BE2C (cell line): ENCODE measurements around the gene CASK.
A peak's percentile ranks its signal among the peaks of the same experiment; 100 is the strongest.

ENCODE experiments used
- DNase-seq: peaks from one replicate; pipeline ENCODE4 v3.0.0-alpha.2; 2020
- H3K27me3 ChIP-seq: fragments of 250-450 bp; sonication (Bioruptor Pico); 2 replicates; pipeline ENCODE4 v1.5.1; 2020; ENCODE audit warnings: mild to moderate bottlenecking
- H3K36me3 ChIP-seq: fragments of 250-450 bp; sonication (Bioruptor Pico); 2 replicates; pipeline ENCODE4 v1.5.1; 2020; ENCODE audit warnings: mild to moderate bottlenecking
- H3K4me1 ChIP-seq: fragments of 250-450 bp; sonication (Bioruptor Pico); 2 replicates; pipeline ENCODE4 v1.5.1; 2020
- H3K4me3 ChIP-seq: 2 replicates; pipeline ENCODE4 v1.5.1; 2011; ENCODE audit warnings: low read depth, low read length
- H3K9me3 ChIP-seq: fragments of 250-450 bp; sonication (Bioruptor Pico); 2 replicates; pipeline ENCODE4 v1.5.1; 2020
- TF ChIP-seq, protein P1 (sequence below): IDR thresholded peaks from 2 replicates; pipeline ENCODE4 v1.5.1; 2012; ENCODE audit warnings: mild to moderate bottlenecking, low read depth, low read length

CASK gene

DNA sequence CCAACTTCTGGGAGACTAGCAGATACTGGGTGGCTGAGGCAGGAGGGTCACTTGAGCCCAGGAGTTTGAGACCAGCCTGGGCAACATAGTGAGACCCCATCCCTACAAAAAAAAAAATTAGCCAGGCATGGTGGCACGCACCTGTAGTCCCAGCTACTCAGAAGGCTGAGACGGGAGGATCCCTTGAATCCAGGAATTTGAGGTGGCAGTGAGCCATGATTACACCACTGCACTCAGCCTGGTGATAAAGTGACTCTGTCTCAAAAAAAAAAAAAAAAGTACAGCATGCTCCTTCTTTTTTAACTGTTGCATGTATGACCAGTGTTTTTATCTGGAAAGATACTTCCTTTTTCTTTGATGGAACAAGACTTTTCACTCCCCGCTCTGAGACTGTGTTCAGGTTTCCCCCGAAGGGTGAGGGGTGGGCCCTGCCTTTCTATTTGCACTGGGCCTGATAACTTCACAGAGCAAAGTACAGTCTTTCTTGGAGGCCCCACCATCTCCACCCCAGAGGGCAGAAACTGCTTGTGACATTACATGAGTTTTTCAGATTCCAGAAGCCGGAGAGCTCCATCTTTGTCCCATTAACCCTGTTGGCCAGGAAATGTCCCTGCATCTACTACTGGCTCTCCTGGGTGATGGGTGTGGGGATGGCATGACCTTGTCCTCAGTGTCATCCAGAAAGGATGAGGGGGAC lies 441.1 kb downstream of the CASK start:
- no peak for DNase-seq
- no peaks in the 10 kb centered on the region for H3K27me3 ChIP-seq
- H3K9me3 ChIP-seq: no peaks in the 10 kb centered on the region
- TF ChIP-seq, protein P1, sequence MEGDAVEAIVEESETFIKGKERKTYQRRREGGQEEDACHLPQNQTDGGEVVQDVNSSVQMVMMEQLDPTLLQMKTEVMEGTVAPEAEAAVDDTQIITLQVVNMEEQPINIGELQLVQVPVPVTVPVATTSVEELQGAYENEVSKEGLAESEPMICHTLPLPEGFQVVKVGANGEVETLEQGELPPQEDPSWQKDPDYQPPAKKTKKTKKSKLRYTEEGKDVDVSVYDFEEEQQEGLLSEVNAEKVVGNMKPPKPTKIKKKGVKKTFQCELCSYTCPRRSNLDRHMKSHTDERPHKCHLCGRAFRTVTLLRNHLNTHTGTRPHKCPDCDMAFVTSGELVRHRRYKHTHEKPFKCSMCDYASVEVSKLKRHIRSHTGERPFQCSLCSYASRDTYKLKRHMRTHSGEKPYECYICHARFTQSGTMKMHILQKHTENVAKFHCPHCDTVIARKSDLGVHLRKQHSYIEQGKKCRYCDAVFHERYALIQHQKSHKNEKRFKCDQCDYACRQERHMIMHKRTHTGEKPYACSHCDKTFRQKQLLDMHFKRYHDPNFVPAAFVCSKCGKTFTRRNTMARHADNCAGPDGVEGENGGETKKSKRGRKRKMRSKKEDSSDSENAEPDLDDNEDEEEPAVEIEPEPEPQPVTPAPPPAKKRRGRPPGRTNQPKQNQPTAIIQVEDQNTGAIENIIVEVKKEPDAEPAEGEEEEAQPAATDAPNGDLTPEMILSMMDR: no peak
- H3K36me3 ChIP-seq: no peaks in the 10 kb centered on the region
- no peak overlapping the region for H3K4me3 ChIP-seq
- no peaks in the 10 kb centered on the region for H3K4me1 ChIP-seq

DNA sequence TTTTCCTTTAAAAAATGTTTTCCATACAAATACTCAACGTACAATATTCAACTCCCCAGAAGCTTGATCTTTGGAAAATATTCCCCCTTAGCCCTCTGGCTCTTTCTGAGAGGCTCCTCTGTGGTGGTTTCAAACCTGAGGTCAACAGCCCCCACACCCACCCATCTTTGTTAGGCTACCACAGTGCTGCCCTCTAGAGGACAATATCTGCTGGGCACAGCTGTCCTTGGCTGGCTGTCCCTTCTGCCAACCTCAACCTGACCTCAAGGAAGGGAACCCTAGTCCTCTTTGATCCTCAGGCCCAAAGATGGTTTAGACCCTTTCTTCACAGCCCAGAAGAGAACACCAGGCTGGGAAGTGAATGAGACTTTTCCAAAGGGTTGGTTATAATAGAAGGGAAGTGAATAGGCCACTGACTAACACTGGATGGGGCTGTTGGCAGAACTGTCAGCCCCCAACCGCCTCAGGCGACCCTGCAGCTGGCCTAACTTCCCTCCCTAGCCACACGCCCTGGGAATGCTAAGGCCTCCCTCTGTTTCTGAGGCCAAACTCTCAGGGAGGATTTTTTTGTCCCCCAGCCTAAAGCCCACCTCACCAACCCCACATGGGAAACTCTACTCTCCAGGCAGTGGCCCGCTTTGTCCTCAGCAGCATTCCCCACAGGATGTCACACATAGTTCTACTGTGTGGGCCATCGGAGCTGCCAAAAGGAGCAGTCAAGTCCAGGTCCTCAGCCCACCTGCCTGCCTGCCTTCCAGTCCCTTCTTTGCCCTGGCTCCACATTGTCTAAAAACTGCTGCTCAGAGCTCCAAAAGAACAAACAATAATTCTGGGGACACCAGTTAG lies 441.9 kb downstream of the CASK start:
- TF ChIP-seq, protein P1: peak; percentile 55
- Histone ChIP-seq H3K36me3 (no peaks in the 10 kb centered on the region), H3K4me1 (no peaks in the 10 kb centered on the region), H3K9me3 (no peaks in the 10 kb centered on the region), H3K4me3 (no peak overlapping the region), H3K27me3 (no peaks in the 10 kb centered on the region)
- peak; percentile 18 for DNase-seq

DNA sequence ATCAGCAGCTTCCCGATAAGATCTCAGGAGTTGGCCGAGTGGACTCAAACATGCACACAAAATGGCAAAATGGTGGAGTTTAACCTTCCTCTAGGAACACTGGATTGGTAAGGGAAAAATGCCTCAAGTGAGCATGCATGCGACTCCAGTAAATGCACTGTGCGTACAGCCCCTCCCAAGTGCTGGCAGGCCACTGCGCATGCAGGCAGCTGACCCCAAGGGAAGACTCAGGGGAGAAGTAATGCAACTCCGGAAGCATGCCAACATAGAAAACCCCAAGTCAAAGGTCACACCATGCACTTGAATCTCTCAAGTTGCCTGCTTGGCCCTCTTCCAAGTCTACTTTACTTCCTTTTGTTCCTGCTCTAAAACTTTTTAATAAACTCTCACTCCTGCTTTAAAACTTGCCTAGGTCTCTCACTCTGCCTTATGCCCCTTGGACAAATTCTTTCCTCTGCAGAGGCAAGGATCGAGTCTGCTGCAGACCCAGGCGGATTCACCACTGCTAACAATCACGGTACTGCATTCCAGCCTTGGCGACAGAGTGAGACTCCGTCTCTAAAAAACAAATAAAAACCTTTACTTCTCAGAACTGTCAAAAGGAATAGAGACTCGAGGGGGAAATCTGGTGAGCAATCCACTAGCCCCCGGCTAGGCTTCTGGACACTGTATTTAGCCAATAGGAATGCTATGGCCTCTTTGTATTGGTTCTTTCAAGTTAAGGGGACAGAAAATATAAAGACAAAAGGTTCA lies 442.7 kb downstream of the CASK start:
- Histone ChIP-seq H3K4me1 (no peaks in the 10 kb centered on the region), H3K9me3 (no peaks in the 10 kb centered on the region), H3K4me3 (no peak overlapping the region), H3K27me3 (no peaks in the 10 kb centered on the region), H3K36me3 (no peaks in the 10 kb centered on the region)
- TF ChIP-seq, protein P1: no peak
- DNase-seq: no peak

DNA sequence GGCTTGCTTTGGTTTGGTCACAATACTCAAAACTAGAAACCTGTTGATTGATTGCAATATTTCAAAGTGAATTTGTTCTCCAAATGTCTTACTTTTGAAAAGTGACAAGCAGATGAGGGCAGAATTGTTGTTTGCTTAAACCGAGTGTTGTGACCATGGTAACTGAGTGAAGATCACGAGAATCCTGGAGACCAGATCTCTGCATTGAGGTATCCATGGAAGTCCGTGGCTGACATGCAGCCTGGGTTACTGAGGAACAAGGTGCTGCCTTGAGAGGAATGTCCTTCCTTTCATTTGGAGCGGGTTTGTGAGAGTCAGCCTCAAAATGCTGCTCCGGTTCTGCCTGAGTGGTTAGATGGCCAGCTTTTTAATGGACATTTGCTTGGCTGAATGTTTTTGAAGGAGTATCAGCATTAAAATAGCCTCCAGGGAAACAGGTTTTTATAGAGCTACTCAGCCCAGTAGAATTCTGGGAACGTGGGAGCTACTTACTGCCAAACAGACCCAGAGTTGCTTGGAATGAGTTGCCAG lies 444.9 kb downstream of the CASK start:
- H3K36me3 ChIP-seq: no peaks in the 10 kb centered on the region
- no peaks in the 10 kb centered on the region for H3K9me3 ChIP-seq
- H3K4me3 ChIP-seq: no peak overlapping the region
- no peak for DNase-seq
- H3K4me1 ChIP-seq: no peaks in the 10 kb centered on the region
- no peaks in the 10 kb centered on the region for H3K27me3 ChIP-seq
- TF ChIP-seq, protein P1: no peak

DNA sequence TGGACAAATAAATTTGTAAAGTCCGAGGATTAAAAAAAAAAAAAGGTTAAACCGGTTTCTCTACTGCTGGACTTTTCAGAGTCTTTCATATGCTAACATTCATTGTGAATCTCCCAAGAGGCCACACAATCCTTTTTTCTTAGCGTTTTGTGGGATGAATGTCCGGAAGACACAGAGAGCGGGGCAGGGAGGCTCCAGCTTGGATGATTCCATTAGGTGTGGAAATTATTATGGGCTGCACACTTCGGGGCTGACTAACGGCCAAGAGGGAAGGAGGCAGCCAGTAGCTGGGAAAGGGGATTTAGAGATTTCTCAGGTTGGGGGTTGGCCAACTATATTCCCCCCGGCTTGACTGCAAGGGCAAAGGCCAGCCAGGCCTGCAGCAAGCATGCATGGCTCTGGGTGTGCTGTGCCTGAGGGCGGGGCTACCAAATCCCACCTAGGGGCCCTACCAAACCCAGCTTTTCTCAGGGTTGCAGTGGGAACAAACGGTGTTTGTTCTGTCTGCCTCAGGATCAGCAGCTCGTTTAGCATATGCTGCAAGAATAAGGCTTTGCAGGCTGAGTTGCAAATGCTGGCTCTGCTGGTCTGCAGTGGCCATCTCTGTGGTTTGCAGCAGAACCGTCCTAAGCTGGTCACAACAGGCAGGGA lies 447.6 kb downstream of the CASK start:
- no peaks in the 10 kb centered on the region for H3K36me3 ChIP-seq
- H3K27me3 ChIP-seq: no peaks in the 10 kb centered on the region
- no peaks in the 10 kb centered on the region for H3K9me3 ChIP-seq
- TF ChIP-seq, protein P1: no peak
- DNase-seq: no peak
- no peaks in the 10 kb centered on the region for H3K4me1 ChIP-seq
- H3K4me3 ChIP-seq: no peak overlapping the region
